GM23338 (cell line): ENCODE results near the gene EYA2. TPM values are rescaled to one million over a fixed set of nuclear protein-coding genes. Genes with fewer than 3 reads are reported as not detected.

Source experiments
- ATAC-seq: fragments of 200-7000 bp; cut with Tn5 transposase; 3 replicates; pipeline ENCODE4 v1.9.1; 2020
- DNase-seq: peaks from one replicate; pipeline ENCODE4 v3.0.0-alpha.2; 2015; ENCODE audit warnings: low spot score
- H2AFZ ChIP-seq: fragments of 200-600 bp; sonication (generic); 2 replicates; pipeline ENCODE4 v1.8.0; 2016; ENCODE audit warnings: antibody characterized with exemption, mild to moderate bottlenecking, moderate library complexity
- H3F3A ChIP-seq: fragments of 200-600 bp; sonication (generic); replicated peaks from 2 replicates; pipeline ENCODE4 v1.8.0; 2017; ENCODE audit warnings: antibody characterized with exemption, mixed run types, low read depth
- H3K27ac ChIP-seq: fragments of 200-600 bp; sonication (generic); 2 replicates; pipeline ENCODE4 v1.6.1; 2016; ENCODE audit warnings: low read depth
- H3K27me3 ChIP-seq: fragments of 200-600 bp; sonication (generic); 2 replicates; pipeline ENCODE4 v1.8.0; 2016; ENCODE audit warnings: mild to moderate bottlenecking, mixed run types, moderate library complexity; ENCODE audit not compliant: insufficient read depth
- H3K36me3 ChIP-seq: fragments of 200-600 bp; sonication (generic); 2 replicates; pipeline ENCODE4 v1.8.0; 2016; ENCODE audit warnings: mild to moderate bottlenecking; ENCODE audit not compliant: insufficient read depth
- H3K4me1 ChIP-seq: fragments of 200-600 bp; sonication (generic); 2 replicates; pipeline ENCODE4 v1.8.0; 2016; ENCODE audit warnings: mild to moderate bottlenecking, moderate library complexity; ENCODE audit not compliant: insufficient read depth
- H3K4me2 ChIP-seq: fragments of 200-600 bp; sonication (generic); 2 replicates; pipeline ENCODE4 v1.7.1; 2017; ENCODE audit warnings: mixed run types
- H3K4me3 ChIP-seq: fragments of 200-600 bp; sonication (generic); 2 replicates; pipeline ENCODE4 v1.6.1; 2016; ENCODE audit warnings: mixed run types
- H3K79me2 ChIP-seq: fragments of 200-600 bp; sonication (generic); replicated peaks from 2 replicates; pipeline ENCODE4 v1.8.0; 2017; ENCODE audit warnings: mild to moderate bottlenecking; ENCODE audit not compliant: insufficient read depth
- H3K9me2 ChIP-seq: fragments of 200-600 bp; sonication (generic); 2 replicates; pipeline ENCODE4 v1.8.0; 2017; ENCODE audit not compliant: insufficient read depth
- H4K20me1 ChIP-seq: fragments of 200-600 bp; sonication (generic); replicated peaks from 2 replicates; pipeline ENCODE4 v1.8.0; 2017; ENCODE audit warnings: mild to moderate bottlenecking; ENCODE audit not compliant: insufficient read depth
- H3K27ac Mint-ChIP-seq: 2 replicates; pipeline ENCODE4 v1.8.0; 2020; ENCODE audit warnings: inconsistent platforms, mild to moderate bottlenecking, moderate library complexity, mixed read lengths
- H3K27me3 Mint-ChIP-seq: 3 replicates; pipeline ENCODE4 v1.8.0; 2022; ENCODE audit warnings: low read depth, mild to moderate bottlenecking, moderate library complexity, mixed read lengths, inconsistent platforms; ENCODE audit not compliant: insufficient read depth, poor library complexity
- H3K36me3 Mint-ChIP-seq: 3 replicates; pipeline ENCODE4 v1.8.0; 2021; ENCODE audit warnings: low read depth, mild to moderate bottlenecking, inconsistent platforms, moderate library complexity, mixed read lengths
- H3K4me1 Mint-ChIP-seq: 3 replicates; pipeline ENCODE4 v1.8.0; 2020; ENCODE audit warnings: mild to moderate bottlenecking, inconsistent platforms, mixed read lengths
- H3K4me3 Mint-ChIP-seq: 3 replicates; pipeline ENCODE4 v1.8.0; 2021; ENCODE audit warnings: moderate library complexity, mild to moderate bottlenecking, inconsistent platforms, mixed read lengths
- H3K9me3 Mint-ChIP-seq: 3 replicates; pipeline ENCODE4 v1.8.0; 2020; ENCODE audit warnings: moderate library complexity, mild to moderate bottlenecking, inconsistent platforms, mixed read lengths
- CREB1 ChIP-seq: fragments of 250-450 bp; sonication (Bioruptor Pico); IDR thresholded peaks from 2 replicates; pipeline ENCODE4 v1.5.0; 2020; ENCODE audit warnings: low read depth, mild to moderate bottlenecking, moderate library complexity
- EZH2phosphoT487 ChIP-seq: fragments of 200-600 bp; sonication (generic); IDR thresholded peaks from one replicate; pipeline ENCODE4 v1.8.1; 2018; ENCODE audit warnings: antibody characterized with exemption; ENCODE audit not compliant: unreplicated experiment
- STAT1 ChIP-seq: IDR thresholded peaks from one replicate; pipeline ENCODE4 v1.6.1; 2016; ENCODE audit warnings: antibody characterized with exemption; ENCODE audit not compliant: unreplicated experiment
- ZNF114 ChIP-seq: fragments of 250-450 bp; sonication (Bioruptor Pico); IDR thresholded peaks from 2 replicates; pipeline ENCODE4 v1.5.0; 2020; ENCODE audit warnings: mild to moderate bottlenecking, moderate library complexity
- ZNF331 ChIP-seq: fragments of 250-450 bp; sonication (Bioruptor Pico); IDR thresholded peaks from 2 replicates; pipeline ENCODE4 v1.5.0; 2020; ENCODE audit warnings: low read depth, mild to moderate bottlenecking, moderate library complexity
- polyA plus RNA-seq: library from polyadenylated mRNA; unstranded; fragments of >200 nt; fragmentation: Nextera tagmentation; extraction: Ambion mirVana; gene quantifications from 2 replicates; pipeline ENCODE4 v1.2.1, GENCODE V29; 2016
- total RNA-seq: library from RNA; depleted of rRNA; stranded (reverse); fragments of >200 nt; shearing (Covaris generic); gene quantifications from 2 replicates; pipeline ENCODE4 v1.2.3, GENCODE V29; 2014
- TF ChIP-seq, protein P1 (sequence below): IDR thresholded peaks from 2 replicates; pipeline ENCODE4 v1.6.1; 2016; ENCODE audit warnings: antibody characterized with exemption
- TF ChIP-seq, protein P2 (sequence below): fragments of 250-450 bp; sonication (Bioruptor Pico); IDR thresholded peaks from 2 replicates; pipeline ENCODE4 v1.5.0; 2020; ENCODE audit warnings: mild to moderate bottlenecking, moderate library complexity
- TF ChIP-seq, protein P3 (sequence below), 2 experiments: fragments of 200-600 bp in 1 of 2; sonication (generic) in 1 of 2; conservative IDR thresholded peaks; 2 replicates each; pipeline versions ENCODE4 v1.5.1 to v1.6.1; 2016 to 2017; ENCODE audit warnings: antibody characterized with exemption in 2 of 2, low read depth in 2 of 2, mild to moderate bottlenecking in 2 of 2, moderate library complexity in 1 of 2

Gene EYA2
- total and polyA plus RNA-seq, 2 experiments from 2014 or later = 0.50 to 0.56 TPM

DNA sequence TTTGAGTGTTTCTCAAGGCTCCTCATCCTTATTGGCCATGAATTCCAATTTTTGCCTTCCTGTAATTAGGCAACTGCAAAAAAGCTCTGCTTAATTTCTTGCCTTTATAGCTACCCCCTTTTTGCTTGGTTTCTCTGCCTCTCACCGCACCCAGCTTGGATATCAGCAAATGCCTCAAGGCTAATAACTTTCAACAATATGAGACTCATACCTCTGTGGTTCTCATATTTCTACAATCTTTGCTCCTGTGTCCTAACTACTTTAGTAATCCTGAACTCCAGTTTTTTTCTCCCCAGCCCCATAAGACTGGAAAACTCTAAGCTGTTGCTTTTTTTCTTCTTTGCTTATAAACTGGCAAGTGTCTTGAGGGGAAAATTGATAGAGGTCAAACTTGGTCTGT lies 88.8 kb downstream of the EYA2 start:
- no peak for TF ChIP-seq STAT1
- no peak for TF ChIP-seq CREB1
- TF ChIP-seq, protein P1, sequence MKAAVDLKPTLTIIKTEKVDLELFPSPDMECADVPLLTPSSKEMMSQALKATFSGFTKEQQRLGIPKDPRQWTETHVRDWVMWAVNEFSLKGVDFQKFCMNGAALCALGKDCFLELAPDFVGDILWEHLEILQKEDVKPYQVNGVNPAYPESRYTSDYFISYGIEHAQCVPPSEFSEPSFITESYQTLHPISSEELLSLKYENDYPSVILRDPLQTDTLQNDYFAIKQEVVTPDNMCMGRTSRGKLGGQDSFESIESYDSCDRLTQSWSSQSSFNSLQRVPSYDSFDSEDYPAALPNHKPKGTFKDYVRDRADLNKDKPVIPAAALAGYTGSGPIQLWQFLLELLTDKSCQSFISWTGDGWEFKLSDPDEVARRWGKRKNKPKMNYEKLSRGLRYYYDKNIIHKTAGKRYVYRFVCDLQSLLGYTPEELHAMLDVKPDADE = no peak
- TF ChIP-seq EZH2phosphoT487 = no peak
- TF ChIP-seq ZNF331 (CRISPR knock-in tag) = no peak
- no peak for TF ChIP-seq ZNF114 (CRISPR knock-in tag)
- TF ChIP-seq, protein P2, sequence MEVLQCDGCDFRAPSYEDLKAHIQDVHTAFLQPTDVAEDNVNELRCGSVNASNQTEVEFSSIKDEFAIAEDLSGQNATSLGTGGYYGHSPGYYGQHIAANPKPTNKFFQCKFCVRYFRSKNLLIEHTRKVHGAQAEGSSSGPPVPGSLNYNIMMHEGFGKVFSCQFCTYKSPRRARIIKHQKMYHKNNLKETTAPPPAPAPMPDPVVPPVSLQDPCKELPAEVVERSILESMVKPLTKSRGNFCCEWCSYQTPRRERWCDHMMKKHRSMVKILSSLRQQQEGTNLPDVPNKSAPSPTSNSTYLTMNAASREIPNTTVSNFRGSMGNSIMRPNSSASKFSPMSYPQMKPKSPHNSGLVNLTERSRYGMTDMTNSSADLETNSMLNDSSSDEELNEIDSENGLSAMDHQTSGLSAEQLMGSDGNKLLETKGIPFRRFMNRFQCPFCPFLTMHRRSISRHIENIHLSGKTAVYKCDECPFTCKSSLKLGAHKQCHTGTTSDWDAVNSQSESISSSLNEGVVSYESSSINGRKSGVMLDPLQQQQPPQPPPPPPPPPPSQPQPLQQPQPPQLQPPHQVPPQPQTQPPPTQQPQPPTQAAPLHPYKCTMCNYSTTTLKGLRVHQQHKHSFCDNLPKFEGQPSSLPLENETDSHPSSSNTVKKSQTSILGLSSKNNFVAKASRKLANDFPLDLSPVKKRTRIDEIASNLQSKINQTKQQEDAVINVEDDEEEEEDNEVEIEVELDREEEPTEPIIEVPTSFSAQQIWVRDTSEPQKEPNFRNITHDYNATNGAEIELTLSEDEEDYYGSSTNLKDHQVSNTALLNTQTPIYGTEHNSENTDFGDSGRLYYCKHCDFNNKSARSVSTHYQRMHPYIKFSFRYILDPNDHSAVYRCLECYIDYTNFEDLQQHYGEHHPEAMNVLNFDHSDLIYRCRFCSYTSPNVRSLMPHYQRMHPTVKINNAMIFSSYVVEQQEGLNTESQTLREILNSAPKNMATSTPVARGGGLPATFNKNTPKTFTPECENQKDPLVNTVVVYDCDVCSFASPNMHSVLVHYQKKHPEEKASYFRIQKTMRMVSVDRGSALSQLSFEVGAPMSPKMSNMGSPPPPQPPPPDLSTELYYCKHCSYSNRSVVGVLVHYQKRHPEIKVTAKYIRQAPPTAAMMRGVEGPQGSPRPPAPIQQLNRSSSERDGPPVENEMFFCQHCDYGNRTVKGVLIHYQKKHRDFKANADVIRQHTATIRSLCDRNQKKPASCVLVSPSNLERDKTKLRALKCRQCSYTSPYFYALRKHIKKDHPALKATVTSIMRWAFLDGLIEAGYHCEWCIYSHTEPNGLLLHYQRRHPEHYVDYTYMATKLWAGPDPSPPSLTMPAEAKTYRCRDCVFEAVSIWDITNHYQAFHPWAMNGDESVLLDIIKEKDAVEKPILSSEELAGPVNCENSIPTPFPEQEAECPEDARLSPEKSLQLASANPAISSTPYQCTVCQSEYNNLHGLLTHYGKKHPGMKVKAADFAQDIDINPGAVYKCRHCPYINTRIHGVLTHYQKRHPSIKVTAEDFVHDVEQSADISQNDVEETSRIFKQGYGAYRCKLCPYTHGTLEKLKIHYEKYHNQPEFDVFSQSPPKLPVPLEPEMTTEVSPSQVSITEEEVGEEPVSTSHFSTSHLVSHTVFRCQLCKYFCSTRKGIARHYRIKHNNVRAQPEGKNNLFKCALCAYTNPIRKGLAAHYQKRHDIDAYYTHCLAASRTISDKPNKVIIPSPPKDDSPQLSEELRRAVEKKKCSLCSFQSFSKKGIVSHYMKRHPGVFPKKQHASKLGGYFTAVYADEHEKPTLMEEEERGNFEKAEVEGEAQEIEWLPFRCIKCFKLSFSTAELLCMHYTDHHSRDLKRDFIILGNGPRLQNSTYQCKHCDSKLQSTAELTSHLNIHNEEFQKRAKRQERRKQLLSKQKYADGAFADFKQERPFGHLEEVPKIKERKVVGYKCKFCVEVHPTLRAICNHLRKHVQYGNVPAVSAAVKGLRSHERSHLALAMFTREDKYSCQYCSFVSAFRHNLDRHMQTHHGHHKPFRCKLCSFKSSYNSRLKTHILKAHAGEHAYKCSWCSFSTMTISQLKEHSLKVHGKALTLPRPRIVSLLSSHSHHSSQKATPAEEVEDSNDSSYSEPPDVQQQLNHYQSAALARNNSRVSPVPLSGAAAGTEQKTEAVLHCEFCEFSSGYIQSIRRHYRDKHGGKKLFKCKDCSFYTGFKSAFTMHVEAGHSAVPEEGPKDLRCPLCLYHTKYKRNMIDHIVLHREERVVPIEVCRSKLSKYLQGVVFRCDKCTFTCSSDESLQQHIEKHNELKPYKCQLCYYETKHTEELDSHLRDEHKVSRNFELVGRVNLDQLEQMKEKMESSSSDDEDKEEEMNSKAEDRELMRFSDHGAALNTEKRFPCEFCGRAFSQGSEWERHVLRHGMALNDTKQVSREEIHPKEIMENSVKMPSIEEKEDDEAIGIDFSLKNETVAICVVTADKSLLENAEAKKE (CRISPR knock-in tag) = no peak
- TF ChIP-seq, protein P3, sequence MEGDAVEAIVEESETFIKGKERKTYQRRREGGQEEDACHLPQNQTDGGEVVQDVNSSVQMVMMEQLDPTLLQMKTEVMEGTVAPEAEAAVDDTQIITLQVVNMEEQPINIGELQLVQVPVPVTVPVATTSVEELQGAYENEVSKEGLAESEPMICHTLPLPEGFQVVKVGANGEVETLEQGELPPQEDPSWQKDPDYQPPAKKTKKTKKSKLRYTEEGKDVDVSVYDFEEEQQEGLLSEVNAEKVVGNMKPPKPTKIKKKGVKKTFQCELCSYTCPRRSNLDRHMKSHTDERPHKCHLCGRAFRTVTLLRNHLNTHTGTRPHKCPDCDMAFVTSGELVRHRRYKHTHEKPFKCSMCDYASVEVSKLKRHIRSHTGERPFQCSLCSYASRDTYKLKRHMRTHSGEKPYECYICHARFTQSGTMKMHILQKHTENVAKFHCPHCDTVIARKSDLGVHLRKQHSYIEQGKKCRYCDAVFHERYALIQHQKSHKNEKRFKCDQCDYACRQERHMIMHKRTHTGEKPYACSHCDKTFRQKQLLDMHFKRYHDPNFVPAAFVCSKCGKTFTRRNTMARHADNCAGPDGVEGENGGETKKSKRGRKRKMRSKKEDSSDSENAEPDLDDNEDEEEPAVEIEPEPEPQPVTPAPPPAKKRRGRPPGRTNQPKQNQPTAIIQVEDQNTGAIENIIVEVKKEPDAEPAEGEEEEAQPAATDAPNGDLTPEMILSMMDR (conservative IDR thresholded peaks at IDR 0.05; ENCODE audit: low read depth in 2 of 2) = no peak
- H3K4me1 ChIP-seq = peaks cover 8% of the 10 kb centered on the region
- H3K4me2 ChIP-seq = no peak overlapping the region
- H3K27ac ChIP-seq = no peak overlapping the region
- no peak for DNase-seq
- H3K4me3 Mint-ChIP-seq = no peak overlapping the region
- peaks cover 9% of the 10 kb centered on the region for H3K4me1 Mint-ChIP-seq
- H3K27ac Mint-ChIP-seq = no peak overlapping the region
- no peaks in the 10 kb centered on the region for H4K20me1 ChIP-seq
- ATAC-seq = no peak
- H3K4me3 ChIP-seq = no peak overlapping the region
- no peaks in the 10 kb centered on the region for H3K27me3 ChIP-seq
- no peaks in the 10 kb centered on the region; the same call in 1 of the 3 replicates for H3K36me3 Mint-ChIP-seq
- H3K9me3 Mint-ChIP-seq = peaks cover 10% of the 10 kb centered on the region
- H2AFZ ChIP-seq = no peak overlapping the region
- no peaks in the 10 kb centered on the region for H3F3A ChIP-seq
- no peaks in the 10 kb centered on the region for H3K79me2 ChIP-seq
- no peaks in the 10 kb centered on the region for H3K9me2 ChIP-seq
- peaks cover 7% of the 10 kb centered on the region for H3K27me3 Mint-ChIP-seq
- H3K36me3 ChIP-seq = no peaks in the 10 kb centered on the region
